Loucy (cell line): ENCODE measurements around the gene BRSK2.

Source experiments
- H2AFZ ChIP-seq: fragments of 200-600 bp; sonication (generic); 2 replicates; pipeline ENCODE4 v1.6.0; 2016; ENCODE audit warnings: antibody characterized with exemption, mild to moderate bottlenecking, low read length, moderate library complexity
- H3F3A ChIP-seq: fragments of 200-600 bp; 2 replicates; pipeline ENCODE4 v1.6.0; 2016; ENCODE audit warnings: antibody characterized with exemption, low read depth, mild to moderate bottlenecking
- H3K27me3 ChIP-seq: fragments of 200-600 bp; sonication (generic); 2 replicates; pipeline ENCODE4 v1.6.1; 2014; ENCODE audit warnings: low read length, mild to moderate bottlenecking; ENCODE audit not compliant: insufficient read depth, poor library complexity, severe bottlenecking
- H3K36me3 ChIP-seq: fragments of 200-600 bp; sonication (generic); 2 replicates; pipeline ENCODE4 v1.6.1; 2016; ENCODE audit warnings: low read length; ENCODE audit not compliant: insufficient read depth
- H3K4me1 ChIP-seq: fragments of 200-600 bp; sonication (generic); 2 replicates; pipeline ENCODE4 v1.5.1; 2014; ENCODE audit warnings: low read length, mild to moderate bottlenecking; ENCODE audit not compliant: insufficient read depth, poor library complexity, severe bottlenecking
- H3K4me2 ChIP-seq: fragments of 200-600 bp; sonication (generic); 2 replicates; pipeline ENCODE4 v1.6.0; 2014; ENCODE audit warnings: antibody characterized with exemption, low read length, low read depth, mild to moderate bottlenecking; ENCODE audit not compliant: poor library complexity, severe bottlenecking
- H3K4me3 ChIP-seq: fragments of 200-600 bp; sonication (generic); 2 replicates; pipeline ENCODE4 v1.5.1; 2014; ENCODE audit warnings: low read length, mild to moderate bottlenecking, mixed read lengths; ENCODE audit not compliant: poor library complexity, severe bottlenecking
- H3K79me2 ChIP-seq: fragments of 200-600 bp; sonication (generic); 2 replicates; pipeline ENCODE4 v1.6.1; 2014; ENCODE audit warnings: low read length; ENCODE audit not compliant: insufficient read depth
- H3K9ac ChIP-seq: fragments of 200-600 bp; sonication (generic); 2 replicates; pipeline ENCODE4 v1.6.0; 2014; ENCODE audit warnings: mild to moderate bottlenecking, low read depth, low read length, moderate library complexity; ENCODE audit not compliant: poor library complexity, severe bottlenecking
- H3K9me2 ChIP-seq: fragments of 200-600 bp; sonication (generic); replicated peaks from 2 replicates; pipeline ENCODE4 v1.6.1; 2016; ENCODE audit warnings: low read depth, low read length, mixed read lengths
- H3K9me3 ChIP-seq: fragments of 200-600 bp; sonication (generic); 2 replicates; pipeline ENCODE4 v1.6.1; 2014; ENCODE audit warnings: mild to moderate bottlenecking, antibody characterized with exemption, low read length, low read depth; ENCODE audit not compliant: insufficient read depth
- H4K20me1 ChIP-seq: fragments of 200-600 bp; sonication (generic); 2 replicates; pipeline ENCODE4 v1.6.0; 2014; ENCODE audit warnings: antibody characterized with exemption, low read length, mild to moderate bottlenecking; ENCODE audit not compliant: insufficient read depth, poor library complexity, severe bottlenecking
- EZH2phosphoT487 ChIP-seq: fragments of 200-600 bp; IDR thresholded peaks from 2 replicates; pipeline ENCODE4 v1.6.1; 2018; ENCODE audit warnings: antibody characterized with exemption, mild to moderate bottlenecking, moderate library complexity, borderline replicate concordance
- TF ChIP-seq, protein P1 (sequence below): fragments of 200-600 bp; sonication (generic); conservative IDR thresholded peaks from 2 replicates; pipeline ENCODE4 v1.5.1; 2014; ENCODE audit warnings: mild to moderate bottlenecking, antibody characterized with exemption, low read length

Gene BRSK2

GRCh38 chr11:1506981-1507380, 117.2 kb downstream of the BRSK2 start:
- Histone ChIP-seq H3K4me2 (no peak overlapping the region), H3K9me3 (no peaks in the 10 kb centered on the region), H4K20me1 (peaks cover 19% of the 10 kb centered on the region), H3K4me1 (peaks cover 8% of the 10 kb centered on the region), H3K4me3 (no peak overlapping the region), H3K9me2 (no peaks in the 10 kb centered on the region), H3K79me2 (peaks cover 67% of the 10 kb centered on the region; the same call in 1 of the 2 replicates), H3K9ac (no peak overlapping the region), H3F3A (no peaks in the 10 kb centered on the region), H2AFZ (no peak overlapping the region), H3K27me3 (no peaks in the 10 kb centered on the region), H3K36me3 (no peaks in the 10 kb centered on the region)
- TF ChIP-seq, protein P1, sequence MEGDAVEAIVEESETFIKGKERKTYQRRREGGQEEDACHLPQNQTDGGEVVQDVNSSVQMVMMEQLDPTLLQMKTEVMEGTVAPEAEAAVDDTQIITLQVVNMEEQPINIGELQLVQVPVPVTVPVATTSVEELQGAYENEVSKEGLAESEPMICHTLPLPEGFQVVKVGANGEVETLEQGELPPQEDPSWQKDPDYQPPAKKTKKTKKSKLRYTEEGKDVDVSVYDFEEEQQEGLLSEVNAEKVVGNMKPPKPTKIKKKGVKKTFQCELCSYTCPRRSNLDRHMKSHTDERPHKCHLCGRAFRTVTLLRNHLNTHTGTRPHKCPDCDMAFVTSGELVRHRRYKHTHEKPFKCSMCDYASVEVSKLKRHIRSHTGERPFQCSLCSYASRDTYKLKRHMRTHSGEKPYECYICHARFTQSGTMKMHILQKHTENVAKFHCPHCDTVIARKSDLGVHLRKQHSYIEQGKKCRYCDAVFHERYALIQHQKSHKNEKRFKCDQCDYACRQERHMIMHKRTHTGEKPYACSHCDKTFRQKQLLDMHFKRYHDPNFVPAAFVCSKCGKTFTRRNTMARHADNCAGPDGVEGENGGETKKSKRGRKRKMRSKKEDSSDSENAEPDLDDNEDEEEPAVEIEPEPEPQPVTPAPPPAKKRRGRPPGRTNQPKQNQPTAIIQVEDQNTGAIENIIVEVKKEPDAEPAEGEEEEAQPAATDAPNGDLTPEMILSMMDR = no peak
- TF ChIP-seq EZH2phosphoT487 = no peak

- H3K4me1 ChIP-seq = peaks cover 8% of the 10 kb centered on the region
These were observed 117.8 kb downstream of the BRSK2 start for GRCh38 chr11:1507381-1508140.

GRCh38 chr11:1508491-1508891, 118.8 kb downstream of the BRSK2 start:
- Histone ChIP-seq H4K20me1 (peaks cover 24% of the 10 kb centered on the region), H3K4me3 (no peak overlapping the region), H3K9ac (no peak overlapping the region)

More at GRCh38 chr11:1507381-1508140, 117.8 kb downstream of the BRSK2 start:
- TF ChIP-seq EZH2phosphoT487 = no peak
- TF ChIP-seq, protein P1 = no peak
- Histone ChIP-seq H3K36me3 (no peaks in the 10 kb centered on the region), H3K27me3 (no peaks in the 10 kb centered on the region), H3K9me2 (no peaks in the 10 kb centered on the region), H3K9ac (peak overlapping the region; percentile 36), H3K79me2 (peaks cover 62% of the 10 kb centered on the region; the same call in 1 of the 2 replicates), H3K4me2 (peak overlapping the region; percentile 42), H2AFZ (no peak overlapping the region), H3F3A (no peaks in the 10 kb centered on the region), H4K20me1 (peaks cover 23% of the 10 kb centered on the region), H3K4me3 (no peak overlapping the region), H3K9me3 (no peaks in the 10 kb centered on the region)

More at GRCh38 chr11:1508491-1508891, 118.8 kb downstream of the BRSK2 start:
- H3K79me2 ChIP-seq = peaks cover 55% of the 10 kb centered on the region; the same call in 1 of the 2 replicates
- no peaks in the 10 kb centered on the region for H3F3A ChIP-seq
- peaks cover 8% of the 10 kb centered on the region for H3K4me1 ChIP-seq
- H3K27me3 ChIP-seq = no peaks in the 10 kb centered on the region
- TF ChIP-seq, protein P1 = no peak
- H3K4me2 ChIP-seq = no peak overlapping the region
- no peaks in the 10 kb centered on the region for H3K9me3 ChIP-seq
- H3K9me2 ChIP-seq = no peaks in the 10 kb centered on the region
- no peaks in the 10 kb centered on the region for H3K36me3 ChIP-seq
- H2AFZ ChIP-seq = no peak overlapping the region
